MCF 10A (cell line): ENCODE results near the gene TGFBR1. TPM values are rescaled to one million over a fixed set of nuclear protein-coding genes. Genes with fewer than 3 reads are reported as not detected.

Source experiments
- BruUV-seq: library from RNA; stranded (reverse); fragments of 400-500 nt; replicated peaks from 2 replicates; lab custom pipeline; 2021; lab: Mats Ljungman, UMichigan
- CTCF ChIA-PET: fragments of 300-600 bp; sonication (Branson Sonifier 250); formaldehyde crosslinking; extraction: SDS; loops from one replicate; lab custom pipeline; 2021; ENCODE audit warnings: antibody characterized with exemption, inconsistent platforms; lab: Yijun Ruan, JAX
- POLR2A ChIA-PET: fragments of 300-600, 350-650 bp; sonication (Branson Sonifier 250); formaldehyde crosslinking; extraction: SDS; loops from one replicate; lab custom pipeline; 2020; ENCODE audit warnings: antibody characterized with exemption, inconsistent platforms; lab: Yijun Ruan, JAX
- DNase-seq: peaks from one replicate; pipeline ENCODE4 v3.0.0-alpha.2; 2018; ENCODE audit not compliant: unreplicated experiment
- H3K27ac Mint-ChIP-seq: one replicate; pipeline ENCODE4 v1.8.0; 2022; ENCODE audit warnings: mild to moderate bottlenecking, low read depth, mixed read lengths; ENCODE audit not compliant: unreplicated experiment
- H3K27me3 Mint-ChIP-seq: one replicate; pipeline ENCODE4 v1.8.0; 2022; ENCODE audit warnings: mixed read lengths; ENCODE audit not compliant: insufficient read depth, unreplicated experiment
- H3K36me3 Mint-ChIP-seq: one replicate; pipeline ENCODE4 v1.8.0; 2022; ENCODE audit warnings: mild to moderate bottlenecking, moderate library complexity, mixed read lengths; ENCODE audit not compliant: insufficient read depth, unreplicated experiment
- H3K4me1 Mint-ChIP-seq: one replicate; pipeline ENCODE4 v1.8.0; 2022; ENCODE audit warnings: mixed read lengths; ENCODE audit not compliant: insufficient read depth, unreplicated experiment
- H3K4me3 Mint-ChIP-seq: one replicate; pipeline ENCODE4 v1.8.0; 2022; ENCODE audit warnings: mild to moderate bottlenecking, moderate library complexity, mixed read lengths; ENCODE audit not compliant: unreplicated experiment
- H3K9me3 Mint-ChIP-seq: one replicate; pipeline ENCODE4 v1.8.0; 2022; ENCODE audit warnings: mixed read lengths; ENCODE audit not compliant: unreplicated experiment
- CTCF ChIP-seq: fragments of 200-600 bp; IDR thresholded peaks from one replicate; pipeline ENCODE4 v1.8.0; 2022; ENCODE audit warnings: antibody characterized with exemption, mild to moderate bottlenecking; ENCODE audit not compliant: unreplicated experiment
- intact Hi-C: fragments of 100-400 bp; cut with micrococcal nuclease; formaldehyde crosslinking; loops from 2 replicates; pipeline ENCODE4 v1.14.1; 2022
- total RNA-seq: library from RNA; stranded (reverse); gene quantifications from 2 replicates; pipeline ENCODE4 v1.2.3, GENCODE V29; 2022

Gene TGFBR1
- total RNA-seq, 1 experiment from 2014 or later = 27.6 TPM

- TF ChIP-seq CTCF = no peak
- Mint-ChIP-seq H3K27me3 (no peaks in the 10 kb centered on the region), H3K4me1 (peaks cover 16% of the 10 kb centered on the region), H3K27ac (peak overlapping the region; percentile 93), H3K4me3 (no peak overlapping the region), H3K36me3 (peaks cover 14% of the 10 kb centered on the region), H3K9me3 (peaks cover 7% of the 10 kb centered on the region)
- ChIA-PET POLR2A (interaction anchor here (0.9 to 3.1 kb wide), 4 partner anchors 14 to 872 kb away, joined by 3 to 20 read pairs (median 4); partner anchors contain the start of genes SEC61B and TGFBR1), CTCF (interaction anchor here (0.8 to 2.3 kb wide), 5 partner anchors 10 to 279 kb away, joined by 3 to 10 read pairs (median 5); no protein-coding TSS in a partner anchor)
- intact Hi-C loops = no loop called here
- no TSS peak for BruUV-seq
- DNase-seq = peak; percentile 58
Measured at GRCh38 chr9:99127356-99128132, 22.6 kb downstream of the TGFBR1 start.

GRCh38 chr9:99128133-99128406 is 23.2 kb downstream of the TGFBR1 start:
- no peak for TF ChIP-seq CTCF

GRCh38 chr9:99129091-99129490 is 24.2 kb downstream of the TGFBR1 start:
- peaks cover 16% of the 10 kb centered on the region for H3K4me1 Mint-ChIP-seq
- no peak overlapping the region for H3K27ac Mint-ChIP-seq
- intact Hi-C loops = no loop called here
- BruUV-seq = no TSS peak
- no peaks in the 10 kb centered on the region for H3K27me3 Mint-ChIP-seq
- POLR2A ChIA-PET = interaction anchor here (1.0 to 1.5 kb wide), 2 partner anchors 11 to 24 kb away, joined by 3 to 6 read pairs; partner anchors contain the start of gene TGFBR1
- no peak for TF ChIP-seq CTCF
- CTCF ChIA-PET = interaction anchor here (0.6 to 1.6 kb wide), 3 partner anchors 12 to 281 kb away, joined by 3 to 10 read pairs (median 6); no protein-coding TSS in a partner anchor
- peaks cover 16% of the 10 kb centered on the region for H3K36me3 Mint-ChIP-seq
- no peak for DNase-seq
- peaks cover 7% of the 10 kb centered on the region for H3K9me3 Mint-ChIP-seq
- H3K4me3 Mint-ChIP-seq = no peak overlapping the region

More at GRCh38 chr9:99128133-99128406, 23.2 kb downstream of the TGFBR1 start:
- ChIA-PET POLR2A (interaction anchor here (1.4 to 3.1 kb wide), 2 partner anchors 24 to 94 kb away, joined by 3 to 20 read pairs; partner anchors contain the start of genes SEC61B and TGFBR1), CTCF (interaction anchor here (0.8 kb wide), 1 partner anchor 280 kb away, joined by 5 read pairs; no protein-coding TSS in a partner anchor)
- Mint-ChIP-seq H3K27me3 (no peaks in the 10 kb centered on the region), H3K4me3 (no peak overlapping the region), H3K36me3 (peaks cover 16% of the 10 kb centered on the region), H3K4me1 (peaks cover 16% of the 10 kb centered on the region), H3K27ac (peak overlapping the region; percentile 93), H3K9me3 (peaks cover 7% of the 10 kb centered on the region)
- DNase-seq = no peak
- intact Hi-C loops = no loop called here
- BruUV-seq = no TSS peak

GRCh38 chr9:99130069-99130468 is 25.2 kb downstream of the TGFBR1 start:
- ChIA-PET POLR2A (interaction anchor here (1.5 kb wide), 1 partner anchor 25 kb away, joined by 6 read pairs; the partner anchor contains the start of gene TGFBR1), CTCF (interaction anchor here (0.8 to 1.6 kb wide), 2 partner anchors 11 to 133 kb away, joined by 3 to 10 read pairs; no protein-coding TSS in a partner anchor)
- peaks cover 16% of the 10 kb centered on the region for H3K36me3 Mint-ChIP-seq
- no peak overlapping the region for H3K4me3 Mint-ChIP-seq
- H3K9me3 Mint-ChIP-seq = peaks cover 7% of the 10 kb centered on the region
- peaks cover 16% of the 10 kb centered on the region for H3K4me1 Mint-ChIP-seq
- no peak for TF ChIP-seq CTCF
- intact Hi-C loops = no loop called here
- H3K27ac Mint-ChIP-seq = no peak overlapping the region
- BruUV-seq = no TSS peak
- no peak for DNase-seq
- H3K27me3 Mint-ChIP-seq = no peaks in the 10 kb centered on the region
